Effector memory CD8-positive, alpha-beta T cell (primary cell): ENCODE measurements around the gene ARHGAP15.
"Not testable (repeated sequence)": the region's sequence is repeated elsewhere in the genome, so short reads cannot be mapped to it uniquely, and the experiment has no call there.

Experiments
- ATAC-seq: fragments of 150-1000 bp; cut with Tn5 transposase; replicated peaks from 2 replicates; pipeline ENCODE4 v1.10.0; 2021; ENCODE audit warnings: mild to moderate bottlenecking, moderate library complexity
- DNase-seq, 3 experiments: peaks; one replicate each; pipeline ENCODE4 v3.0.0; 2021
- H3K27ac Mint-ChIP-seq, 2 donors: one replicate each; pipeline ENCODE4 v1.8.0; 2022; ENCODE audit warnings: mild to moderate bottlenecking in 2 of 2, mixed read lengths in 2 of 2, moderate library complexity in 2 of 2
- H3K27me3 Mint-ChIP-seq, 2 donors: one replicate each; pipeline ENCODE4 v1.8.0; 2022; ENCODE audit warnings: mixed read lengths in 2 of 2
- H3K36me3 Mint-ChIP-seq: one replicate; pipeline ENCODE4 v1.8.0; 2022; ENCODE audit warnings: mild to moderate bottlenecking, moderate library complexity, mixed read lengths; ENCODE audit not compliant: insufficient read depth
- H3K4me1 Mint-ChIP-seq, 2 donors: one replicate each; pipeline ENCODE4 v1.8.0; 2022; ENCODE audit warnings: low read depth in 2 of 2, mixed read lengths in 2 of 2
- H3K4me3 Mint-ChIP-seq, 2 donors: one replicate each; pipeline ENCODE4 v1.8.0; 2022; ENCODE audit warnings: mild to moderate bottlenecking in 2 of 2, mixed read lengths in 2 of 2, moderate library complexity in 2 of 2
- H3K9me3 Mint-ChIP-seq, 2 donors: one replicate each; pipeline ENCODE4 v1.8.0; 2022; ENCODE audit warnings: mixed read lengths in 2 of 2
- total RNA-seq, 9 experiments: gene quantifications; one replicate each; lab custom pipeline; 2026; lab: John Stamatoyannopoulos, UW

ARHGAP15 gene
- 49.4 to 254 (median 176) reads per million in 9 experiments for total RNA-seq

DNA sequence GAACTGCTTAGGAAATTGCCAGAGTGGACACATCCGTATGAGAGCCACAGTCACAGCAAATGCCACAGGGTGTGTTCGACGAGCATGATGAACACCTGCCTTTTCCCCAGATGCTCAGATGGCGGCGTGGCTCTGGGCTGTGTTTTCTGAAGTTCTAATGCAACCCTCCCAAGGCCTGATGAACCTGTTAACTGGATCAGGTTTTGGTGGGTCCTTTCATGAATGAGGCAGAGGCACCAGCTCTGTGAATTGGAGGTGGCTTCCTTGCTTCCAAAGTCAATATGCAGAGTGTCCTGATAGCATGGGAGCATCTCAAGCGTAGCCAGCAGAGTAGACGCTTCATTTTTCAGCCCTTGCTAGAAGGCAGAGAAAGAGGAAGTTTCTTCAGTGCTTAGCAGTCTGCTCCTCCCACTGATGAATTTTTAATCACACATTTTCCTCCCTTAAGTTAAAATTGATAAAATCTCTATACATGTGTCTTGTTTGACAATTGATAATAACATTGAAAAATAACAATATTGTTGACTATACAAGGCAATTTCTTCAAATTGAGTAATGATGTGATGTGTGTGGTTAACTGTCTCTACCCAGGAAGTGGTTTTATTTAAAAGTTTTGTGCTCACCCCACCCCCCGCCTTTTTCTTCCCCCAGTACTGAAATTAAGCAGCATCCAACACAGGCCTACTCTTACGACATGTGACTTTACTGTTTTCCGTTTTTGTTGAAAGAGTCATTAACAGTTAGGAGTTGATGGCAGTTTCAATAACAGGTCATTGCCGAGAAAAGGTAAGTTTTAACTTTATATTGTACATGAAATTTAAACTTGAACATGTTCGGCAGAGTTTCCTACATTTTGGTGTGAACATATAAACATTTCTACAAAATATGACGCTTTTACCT is at the start of gene ARHGAP15:
Gene ARHGAP15, plus strand, starts transcription at position 739 of the 900 bp plus-strand sequence.
- peak; percentile 43 to 51 (median 44) for DNase-seq
- peaks cover 27 to 42% of the 10 kb centered on the region in 2 donors for H3K4me1 Mint-ChIP-seq

DNA sequence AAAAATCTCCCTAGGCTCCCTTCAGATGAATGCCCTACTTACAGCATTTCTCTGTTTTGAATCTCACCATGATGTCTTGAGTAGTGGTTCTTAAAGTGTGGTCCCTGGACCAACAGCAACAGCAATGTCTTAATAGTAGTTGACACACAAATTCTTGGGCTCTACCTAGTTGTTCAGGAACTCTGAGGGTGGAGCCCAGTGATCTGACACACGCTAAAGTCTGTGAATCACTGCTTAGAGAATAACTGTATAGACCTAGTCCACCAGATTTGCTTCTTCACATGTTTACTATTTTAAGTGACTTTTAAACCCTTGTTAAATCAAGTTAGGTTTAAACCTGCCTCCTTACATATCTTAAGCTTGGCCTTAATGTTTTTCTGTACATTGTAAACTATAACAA is 47.6 kb upstream of the ARHGAP15 start:
- no peak for ATAC-seq
- H3K9me3 Mint-ChIP-seq = no peaks in the 10 kb centered on the region
- DNase-seq = no peak
- H3K36me3 Mint-ChIP-seq = no peaks in the 10 kb centered on the region
- no peak overlapping the region for H3K27ac Mint-ChIP-seq
- peaks cover 5 to 14% of the 10 kb centered on the region in 2 donors for H3K4me1 Mint-ChIP-seq
- H3K4me3 Mint-ChIP-seq = no peak overlapping the region
- H3K27me3 Mint-ChIP-seq = no peaks in the 10 kb centered on the region

More for the DNA sequence above, at the start of gene ARHGAP15:
- Mint-ChIP-seq H3K36me3 (peaks cover 3% of the 10 kb centered on the region), H3K27me3 (no peaks in the 10 kb centered on the region), H3K4me3 (peak within 1 kb of the TSS; percentile 76 to 87), H3K27ac (peak within 1 kb of the TSS in 1 of 2 donors; percentile 95), H3K9me3 (no peaks in the 10 kb centered on the region)
- peak; percentile 92 for ATAC-seq

DNA sequence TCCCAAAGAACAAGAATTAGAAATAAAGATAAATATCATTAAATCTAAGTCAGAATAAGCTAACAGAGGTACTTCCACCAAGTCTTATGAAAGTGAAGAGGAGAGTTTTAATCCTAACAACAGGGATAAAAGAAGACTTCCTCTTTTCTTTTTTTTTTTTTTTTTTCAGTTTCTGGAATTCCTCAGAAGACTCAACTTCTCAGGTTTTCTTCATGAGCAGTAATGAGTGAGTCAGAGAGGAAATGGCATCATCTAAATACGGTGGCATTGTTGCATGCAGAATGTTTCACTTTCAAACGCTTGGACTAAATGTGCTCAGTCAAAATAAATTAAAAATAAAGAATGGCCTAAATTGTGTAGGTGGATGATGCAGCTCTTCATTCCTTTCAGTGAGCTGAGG is 45.6 kb upstream of the ARHGAP15 start:
- Mint-ChIP-seq H3K36me3 (no peaks in the 10 kb centered on the region), H3K4me1 (peaks cover 5 to 14% of the 10 kb centered on the region in 2 donors), H3K4me3 (peak overlapping the region in 1 of 2 donors; percentile 47), H3K27me3 (no peaks in the 10 kb centered on the region), H3K9me3 (no peaks in the 10 kb centered on the region), H3K27ac (peak overlapping the region in 1 of 2 donors; percentile 85)
- peak; percentile 37 for ATAC-seq
- DNase-seq = no peak

DNA sequence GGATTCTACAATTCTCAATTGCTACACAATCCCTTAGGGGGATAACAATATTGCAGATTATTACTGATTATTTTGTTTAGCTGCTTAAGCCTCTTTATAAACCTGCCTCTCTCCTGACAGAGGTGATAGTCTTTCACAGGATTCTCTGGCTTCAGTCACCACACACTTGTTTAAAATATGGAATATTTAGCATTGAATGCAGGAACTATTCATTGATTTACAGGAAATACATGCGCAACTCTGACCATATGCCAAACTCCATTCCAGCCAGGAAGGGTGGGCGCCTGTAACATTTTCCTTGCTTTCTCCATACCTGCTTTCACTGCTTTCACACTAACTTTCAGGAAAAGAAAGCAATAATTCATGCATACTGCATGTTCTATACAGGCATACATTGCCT is 44.8 kb upstream of the ARHGAP15 start:
- Mint-ChIP-seq H3K27me3 (no peaks in the 10 kb centered on the region), H3K4me1 (peaks cover 5 to 14% of the 10 kb centered on the region in 2 donors), H3K9me3 (no peaks in the 10 kb centered on the region), H3K4me3 (peak overlapping the region in 1 of 2 donors; percentile 47), H3K36me3 (no peaks in the 10 kb centered on the region), H3K27ac (peak overlapping the region in 1 of 2 donors; percentile 85)
- no peak for ATAC-seq
- no peak for DNase-seq

DNA sequence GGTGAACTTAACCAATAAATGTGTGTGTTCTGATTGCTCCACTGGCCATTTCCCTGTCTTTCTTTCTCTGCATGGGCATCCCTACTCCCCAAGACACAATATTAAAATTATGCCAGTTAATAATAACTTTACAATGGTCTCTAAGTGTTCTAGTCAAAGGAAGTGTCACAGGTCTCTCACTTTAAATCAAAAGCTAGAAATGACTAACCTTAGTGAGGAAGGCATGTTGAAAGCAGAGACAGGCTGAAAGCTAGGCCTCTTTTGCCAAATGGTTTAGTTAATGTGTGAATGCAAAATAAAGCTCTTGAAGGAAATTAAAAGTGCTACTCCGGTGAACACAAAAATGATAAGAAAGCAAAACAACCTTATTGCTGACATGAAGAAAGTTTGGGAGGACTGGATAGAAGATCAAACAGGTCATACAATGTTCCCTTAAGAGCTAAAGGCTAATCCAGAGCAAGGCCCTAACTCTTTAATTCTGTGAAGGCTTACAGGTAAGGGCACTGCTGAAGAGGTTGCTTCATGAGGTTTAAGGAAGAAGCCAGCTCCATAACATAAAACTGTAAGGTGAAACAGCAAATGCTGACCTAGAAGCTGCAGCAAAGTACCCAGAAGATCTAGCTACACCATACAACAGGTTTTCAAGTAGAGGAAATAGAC is 44.0 kb upstream of the ARHGAP15 start:
- DNase-seq (no peak), ATAC-seq (no peak)
- no peaks in the 10 kb centered on the region for H3K9me3 Mint-ChIP-seq
- no peaks in the 10 kb centered on the region for H3K27me3 Mint-ChIP-seq
- peak overlapping the region in 1 of 2 donors; percentile 85 for H3K27ac Mint-ChIP-seq
- H3K4me1 Mint-ChIP-seq = peaks cover 5 to 14% of the 10 kb centered on the region in 2 donors
- H3K4me3 Mint-ChIP-seq = no peak overlapping the region
- no peaks in the 10 kb centered on the region for H3K36me3 Mint-ChIP-seq

DNA sequence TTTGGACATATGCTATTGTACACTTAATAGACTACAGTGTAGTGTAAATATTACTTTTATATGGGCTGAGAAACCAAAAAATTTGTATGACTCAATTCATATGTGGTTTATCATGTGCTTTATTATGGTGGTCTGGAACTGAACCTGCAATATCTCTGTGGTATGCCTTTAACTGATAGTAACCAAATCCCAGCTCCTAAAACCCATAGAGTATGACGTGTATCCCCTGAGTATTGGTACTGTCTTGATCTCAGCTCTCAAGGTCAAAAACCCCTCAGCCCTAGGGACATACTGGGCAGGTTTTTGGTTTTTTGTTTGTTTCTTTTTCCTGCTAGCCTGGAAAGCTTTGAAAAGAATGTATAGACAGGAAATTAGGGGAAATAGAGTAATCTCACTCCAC is 42.2 kb upstream of the ARHGAP15 start:
- ATAC-seq = no peak

DNA sequence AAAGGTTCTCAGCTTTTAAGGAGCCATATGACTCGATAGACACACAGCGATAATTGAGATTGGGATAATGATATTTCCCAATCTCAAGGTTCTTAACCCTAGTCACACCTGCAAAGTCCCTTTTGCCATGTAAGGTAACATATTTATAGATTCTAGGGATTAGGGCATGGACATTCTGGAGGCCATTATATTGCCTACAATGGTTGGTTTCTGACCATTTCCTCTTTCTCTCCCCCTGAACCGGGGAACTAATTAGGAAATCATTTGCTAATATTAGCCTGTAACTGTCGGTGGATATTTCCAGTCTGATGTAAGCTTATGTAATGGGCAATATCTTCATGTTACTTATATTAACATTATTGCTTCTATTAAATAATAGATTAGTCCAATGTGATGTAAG is 40.8 kb upstream of the ARHGAP15 start:
- Mint-ChIP-seq H3K27ac (no peak overlapping the region), H3K4me1 (peaks cover 5 to 14% of the 10 kb centered on the region in 2 donors), H3K27me3 (no peaks in the 10 kb centered on the region), H3K36me3 (no peaks in the 10 kb centered on the region), H3K9me3 (no peaks in the 10 kb centered on the region), H3K4me3 (no peak overlapping the region)
- ATAC-seq (no peak), DNase-seq (no peak)

More for the DNA sequence above, 42.2 kb upstream of the ARHGAP15 start:
- H3K4me3 Mint-ChIP-seq = no peak overlapping the region
- DNase-seq = no peak
- H3K27me3 Mint-ChIP-seq = no peaks in the 10 kb centered on the region
- H3K9me3 Mint-ChIP-seq = no peaks in the 10 kb centered on the region
- no peaks in the 10 kb centered on the region for H3K36me3 Mint-ChIP-seq
- peaks cover 5 to 14% of the 10 kb centered on the region in 2 donors for H3K4me1 Mint-ChIP-seq
- H3K27ac Mint-ChIP-seq = no peak overlapping the region

DNA sequence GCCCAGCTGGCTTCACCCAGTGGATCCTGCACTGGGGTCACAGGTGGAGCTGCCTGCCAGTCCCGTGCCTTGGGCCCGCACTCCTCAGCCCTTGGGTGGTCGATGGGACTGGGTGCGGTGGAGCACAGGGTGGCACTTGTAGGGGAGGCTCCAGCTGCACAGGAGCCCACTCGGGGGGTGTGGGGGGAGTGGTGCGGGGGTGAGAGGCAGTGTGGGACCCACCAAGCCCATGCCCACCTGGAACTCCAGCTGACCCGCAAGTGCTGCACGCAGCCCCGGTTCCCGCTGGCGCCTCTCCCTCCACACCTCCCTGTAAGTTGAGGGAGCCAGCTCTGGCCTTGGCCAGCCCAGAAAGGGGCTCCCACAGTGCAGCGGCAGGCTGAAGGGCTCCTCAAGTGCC is 39.7 kb upstream of the ARHGAP15 start:
- H3K27me3 Mint-ChIP-seq, ATAC-seq, H3K9me3 Mint-ChIP-seq, H3K36me3 Mint-ChIP-seq, H3K4me3 Mint-ChIP-seq, DNase-seq, H3K27ac Mint-ChIP-seq: not testable (repeated sequence)
- H3K4me1 Mint-ChIP-seq = peaks cover 5 to 14% of the 10 kb centered on the region in 2 donors

DNA sequence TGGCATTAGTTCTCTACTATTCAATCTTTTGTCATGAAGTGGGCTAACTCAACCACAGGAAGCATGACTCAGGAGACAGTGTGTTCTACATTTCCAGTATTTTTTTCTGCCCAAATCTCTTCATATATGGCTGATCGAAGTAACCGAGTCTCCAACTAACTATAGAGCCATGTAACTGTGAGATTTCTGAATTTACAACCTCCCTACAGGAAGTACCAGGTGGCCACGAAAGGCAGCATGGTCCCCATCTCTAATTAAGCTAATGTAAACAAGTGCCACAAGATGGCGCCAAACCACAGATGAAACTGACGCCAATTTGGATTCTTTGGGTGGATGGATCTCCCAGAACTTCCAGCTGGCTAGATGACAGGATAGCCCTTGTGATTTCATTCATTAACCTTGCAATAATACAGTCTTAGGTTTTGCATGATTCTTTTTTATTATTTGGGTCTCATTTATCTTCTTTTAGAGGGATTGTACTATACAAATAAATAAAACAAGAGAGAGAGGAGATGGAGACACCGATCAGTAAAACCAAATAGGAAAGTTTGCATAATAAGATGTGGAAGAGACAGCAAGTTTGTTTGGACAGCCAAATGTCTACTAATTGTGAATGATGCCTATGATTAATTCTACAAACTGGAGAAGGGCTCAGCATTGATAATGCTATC is 18.3 kb upstream of the ARHGAP15 start:
- ATAC-seq (peak; percentile 96), DNase-seq (peak; percentile 62 to 66 (median 64))
- H3K9me3 Mint-ChIP-seq = no peaks in the 10 kb centered on the region
- no peaks in the 10 kb centered on the region for H3K36me3 Mint-ChIP-seq
- no peaks in the 10 kb centered on the region for H3K27me3 Mint-ChIP-seq
- H3K4me3 Mint-ChIP-seq = no peak overlapping the region
- peaks cover 6% of the 10 kb centered on the region in 2 donors for H3K4me1 Mint-ChIP-seq
- peak overlapping the region; percentile 33 to 50 for H3K27ac Mint-ChIP-seq

DNA sequence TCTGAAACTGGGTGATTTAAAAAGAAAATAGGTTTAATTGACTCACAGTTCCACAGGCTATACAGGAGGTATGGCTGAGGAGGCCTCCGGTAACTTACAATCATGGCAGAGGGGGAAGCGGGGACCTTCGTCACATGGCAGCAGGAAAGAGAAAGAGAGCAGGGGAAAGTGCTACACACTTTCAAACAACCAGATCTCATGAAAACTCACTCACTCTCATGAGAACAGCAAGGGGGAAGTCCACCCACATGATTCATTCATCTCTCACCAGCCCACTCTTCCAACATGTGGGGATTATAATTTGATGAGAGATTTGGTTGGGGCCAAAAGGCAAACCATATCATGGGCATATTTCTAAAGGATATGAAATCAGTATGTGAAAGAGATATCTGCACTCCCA is 12.0 kb upstream of the ARHGAP15 start:
- DNase-seq = no peak
- H3K4me1 Mint-ChIP-seq = no peaks in the 10 kb centered on the region
- H3K36me3 Mint-ChIP-seq = no peaks in the 10 kb centered on the region
- H3K27me3 Mint-ChIP-seq = peaks cover 0 to 13% of the 10 kb centered on the region in 2 donors
- H3K27ac Mint-ChIP-seq = no peak overlapping the region
- H3K9me3 Mint-ChIP-seq = no peaks in the 10 kb centered on the region
- no peak for ATAC-seq
- H3K4me3 Mint-ChIP-seq = no peak overlapping the region

DNA sequence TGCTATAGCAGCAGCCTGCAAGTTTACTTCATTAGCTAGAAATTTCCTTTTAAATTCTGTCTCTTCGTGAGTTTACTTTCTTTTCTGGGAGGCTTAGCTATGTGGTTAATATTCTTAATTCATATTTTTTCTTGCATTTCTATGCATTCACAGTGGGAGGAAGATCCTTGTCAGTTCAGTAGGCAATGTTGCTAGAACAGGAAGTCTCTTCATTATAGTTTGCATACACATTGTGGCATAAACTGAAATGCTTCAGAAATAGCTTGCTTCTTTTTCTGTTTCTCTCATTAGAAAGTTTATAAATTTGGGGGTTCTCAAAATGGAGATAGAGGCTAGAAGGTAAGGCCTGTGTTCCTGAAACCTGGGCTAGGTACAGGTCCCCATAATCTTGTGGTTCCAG is 8.1 kb upstream of the ARHGAP15 start:
- no peaks in the 10 kb centered on the region for H3K36me3 Mint-ChIP-seq
- H3K4me1 Mint-ChIP-seq = peaks cover 8 to 13% of the 10 kb centered on the region in 2 donors
- H3K4me3 Mint-ChIP-seq = no peak overlapping the region
- ATAC-seq (no peak), DNase-seq (no peak)
- peak overlapping the region in 1 of 2 donors; percentile 29 for H3K27ac Mint-ChIP-seq
- no peaks in the 10 kb centered on the region for H3K9me3 Mint-ChIP-seq
- H3K27me3 Mint-ChIP-seq = peaks cover 0 to 13% of the 10 kb centered on the region in 2 donors

DNA sequence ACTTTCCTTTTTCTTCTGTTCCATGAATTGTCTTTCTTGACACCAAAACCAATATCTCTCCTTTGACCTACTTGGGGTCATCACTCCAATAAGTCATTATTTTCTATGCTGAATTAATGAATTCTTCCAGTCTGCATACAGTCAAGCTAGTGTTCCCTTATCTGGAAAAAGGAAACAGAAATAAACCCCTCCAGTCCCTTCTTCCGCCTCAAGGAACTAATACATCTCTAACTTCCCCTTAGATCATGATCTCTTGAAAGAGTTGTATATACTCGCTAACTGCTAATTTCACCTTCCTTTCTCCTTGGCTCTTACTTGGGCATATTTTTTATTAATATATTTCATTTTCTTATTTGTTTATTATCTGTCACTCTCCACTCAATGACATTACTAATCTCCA is 7.3 kb upstream of the ARHGAP15 start:
- Mint-ChIP-seq H3K4me1 (peaks cover 8 to 13% of the 10 kb centered on the region in 2 donors), H3K9me3 (no peaks in the 10 kb centered on the region), H3K27me3 (peaks cover 0 to 6% of the 10 kb centered on the region in 2 donors), H3K27ac (no peak overlapping the region), H3K4me3 (no peak overlapping the region), H3K36me3 (no peaks in the 10 kb centered on the region)
- DNase-seq = no peak
- ATAC-seq = no peak

DNA sequence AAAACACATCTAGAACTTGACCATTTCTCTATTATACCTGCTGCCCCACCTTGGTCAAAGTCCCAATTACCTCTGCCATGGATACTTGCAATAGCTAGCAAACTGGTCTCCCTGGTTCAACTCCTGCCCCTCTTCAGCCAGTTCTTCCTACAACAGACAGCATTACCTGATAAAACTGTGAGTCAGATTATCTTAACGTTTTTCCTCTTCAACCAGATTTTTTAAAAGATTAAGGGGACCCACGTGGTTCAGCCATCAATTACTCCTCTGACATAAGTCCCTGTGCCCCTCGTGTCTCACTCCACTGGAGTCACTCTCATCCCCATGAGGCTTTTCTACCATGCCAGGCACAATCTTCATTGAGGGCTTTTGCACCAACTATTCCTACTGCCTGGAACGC is 5.3 kb upstream of the ARHGAP15 start:
- ATAC-seq = no peak
- Mint-ChIP-seq H3K36me3 (no peaks in the 10 kb centered on the region), H3K9me3 (no peaks in the 10 kb centered on the region), H3K27ac (no peak overlapping the region), H3K4me1 (peaks cover 15 to 20% of the 10 kb centered on the region in 2 donors), H3K27me3 (no peaks in the 10 kb centered on the region), H3K4me3 (no peak overlapping the region)
- DNase-seq = no peak
